OCI-LY7 (cell line): Measurements from ENCODE around the gene IP6K2. TPM values are rescaled to one million over a fixed set of nuclear protein-coding genes. Genes with fewer than 3 reads are reported as not detected.

Source experiments
- BruUV-seq: library from RNA; stranded (reverse); fragments of 400-500 nt; replicated peaks from 2 replicates; lab custom pipeline; 2021; lab: Mats Ljungman, UMichigan
- CTCF ChIA-PET: fragments of 300-600 bp; sonication (Branson Sonifier 250); formaldehyde crosslinking; loops from one replicate; lab custom pipeline; 2022; ENCODE audit warnings: antibody characterized with exemption; ENCODE audit not compliant: unreplicated experiment; lab: Charles Lee
- POLR2A ChIA-PET: fragments of 300-600 bp; sonication (Branson Sonifier 250); formaldehyde crosslinking; loops from one replicate; lab custom pipeline; 2022; ENCODE audit warnings: antibody characterized with exemption; lab: Charles Lee
- DNase-seq: peaks from one replicate; pipeline ENCODE4 v3.0.0-alpha.2; 2015; ENCODE audit warnings: low spot score
- H2AFZ ChIP-seq: fragments of 200-600 bp; sonication (generic), shearing (Covaris generic); 2 replicates; pipeline ENCODE4 v1.6.1; 2014; ENCODE audit warnings: mild to moderate bottlenecking, antibody characterized with exemption, low read length, moderate library complexity
- H3K27ac ChIP-seq: fragments of 200-600 bp; sonication (generic); 2 replicates; pipeline ENCODE4 v1.5.1; 2014; ENCODE audit warnings: mixed run types, low read depth, mild to moderate bottlenecking, moderate library complexity, low read length, inconsistent platforms; ENCODE audit not compliant: poor library complexity, severe bottlenecking
- H3K36me3 ChIP-seq: fragments of 200-600 bp; sonication (generic); 2 replicates; pipeline ENCODE4 v1.6.1; 2014; ENCODE audit warnings: mild to moderate bottlenecking, antibody characterized with exemption, low read length, moderate library complexity, mixed read lengths; ENCODE audit not compliant: insufficient read depth
- H3K4me1 ChIP-seq: fragments of 200-600 bp; sonication (generic); 2 replicates; pipeline ENCODE4 v1.5.1; 2014; ENCODE audit warnings: mild to moderate bottlenecking, low read length; ENCODE audit not compliant: insufficient read depth, poor library complexity, severe bottlenecking
- H3K4me2 ChIP-seq: fragments of 200-600 bp; sonication (generic); 2 replicates; pipeline ENCODE4 v1.6.1; 2014; ENCODE audit warnings: mild to moderate bottlenecking, low read length
- H3K4me3 ChIP-seq: fragments of 200-600 bp; sonication (generic); 2 replicates; pipeline ENCODE4 v1.5.1; 2014; ENCODE audit warnings: mild to moderate bottlenecking, low read depth, low read length; ENCODE audit not compliant: poor library complexity, severe bottlenecking
- H3K79me2 ChIP-seq: fragments of 200-600 bp; sonication (generic); 2 replicates; pipeline ENCODE4 v1.6.1; 2016; ENCODE audit warnings: low read depth, mild to moderate bottlenecking, low read length, moderate library complexity, mixed read lengths; ENCODE audit not compliant: insufficient read depth
- H3K9me2 ChIP-seq: fragments of 200-600 bp; sonication (generic); 2 replicates; pipeline ENCODE4 v1.6.1; 2016; ENCODE audit warnings: mild to moderate bottlenecking, low read length, mixed read lengths; ENCODE audit not compliant: insufficient read depth
- H3K9me3 ChIP-seq: fragments of 200-600 bp; sonication (generic); 2 replicates; pipeline ENCODE4 v1.6.1; 2014; ENCODE audit warnings: mild to moderate bottlenecking, mixed run types, low read length, mixed read lengths
- H4K20me1 ChIP-seq: fragments of 200-600 bp; sonication (generic); 2 replicates; pipeline ENCODE4 v1.6.1; 2014; ENCODE audit warnings: mild to moderate bottlenecking, antibody characterized with exemption, low read length, moderate library complexity, mixed read lengths; ENCODE audit not compliant: insufficient read depth
- EZH2phosphoT487 ChIP-seq: fragments of 200-600 bp; sonication (generic); IDR thresholded peaks from 2 replicates; pipeline ENCODE4 v1.6.1; 2018; ENCODE audit warnings: low read depth, borderline replicate concordance, mild to moderate bottlenecking, mixed run types, antibody characterized with exemption, low read length, moderate library complexity, mixed read lengths
- intact Hi-C: fragments of 100-400 bp; cut with micrococcal nuclease; formaldehyde crosslinking; loops from one replicate; pipeline ENCODE4 v1.10.0; 2022; ENCODE audit not compliant: unreplicated experiment
- total RNA-seq, 2 experiments: library from RNA; depleted of rRNA in 1 of 2; stranded (reverse); fragments of >200 nt in 1 of 2; shearing (Covaris generic) in 1 of 2; gene quantifications; 2 replicates each; pipeline ENCODE4 v1.2.3, GENCODE V29; 2014 to 2022
- TF ChIP-seq, protein P1 (sequence below): fragments of 200-600 bp; sonication (generic); conservative IDR thresholded peaks from 2 replicates; pipeline ENCODE4 v1.5.1; 2014; ENCODE audit warnings: mild to moderate bottlenecking, antibody characterized with exemption, low read length, moderate library complexity, mixed read lengths

Gene IP6K2
- total RNA-seq, 2 experiments from 2014 or later, result 77.0 to 92.7 TPM

DNA sequence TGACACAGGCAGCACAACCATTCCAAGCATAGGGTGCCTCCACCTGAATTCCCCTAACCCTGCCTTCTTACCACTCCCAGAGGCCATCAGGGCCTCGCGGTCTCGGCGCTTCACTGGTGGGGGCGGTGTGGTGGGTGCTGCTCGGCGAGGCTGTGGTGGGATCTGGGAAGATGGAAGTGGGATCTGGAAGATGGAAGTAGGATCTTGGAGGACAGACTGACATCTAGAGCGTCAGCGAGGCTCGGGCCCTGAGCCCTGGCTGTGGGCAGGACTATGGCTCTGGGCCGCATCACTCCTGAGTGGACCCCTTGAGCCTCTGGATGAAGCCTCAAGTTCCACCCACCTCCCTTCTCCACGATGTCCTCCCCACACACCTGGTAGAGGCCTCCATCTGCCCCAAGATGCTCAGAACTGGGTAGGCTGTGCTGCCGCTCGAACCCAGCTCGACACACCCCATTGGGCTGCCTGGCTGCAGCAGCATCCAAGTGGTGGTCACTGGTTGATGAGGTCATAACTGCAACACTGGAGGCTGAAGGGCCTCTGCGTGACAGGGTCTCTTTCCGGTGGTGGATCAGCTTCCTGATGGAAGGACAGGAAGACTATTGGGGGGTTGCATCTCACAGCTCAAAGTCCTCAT, 34.9 kb downstream of the IP6K2 start:
- Histone ChIP-seq H3K27ac (no peak overlapping the region), H3K4me1 (peaks cover 42% of the 10 kb centered on the region), H3K4me2 (no peak overlapping the region), H3K36me3 (peaks cover 52% of the 10 kb centered on the region), H3K9me3 (no peaks in the 10 kb centered on the region), H2AFZ (no peak overlapping the region), H4K20me1 (no peaks in the 10 kb centered on the region), H3K4me3 (no peak overlapping the region), H3K9me2 (no peaks in the 10 kb centered on the region), H3K79me2 (peaks cover 7% of the 10 kb centered on the region; the same call in 1 of the 2 replicates)
- DNase-seq, result no peak
- intact Hi-C loops, result no loop called here
- BruUV-seq, result no TSS peak
- TF ChIP-seq, protein P1, sequence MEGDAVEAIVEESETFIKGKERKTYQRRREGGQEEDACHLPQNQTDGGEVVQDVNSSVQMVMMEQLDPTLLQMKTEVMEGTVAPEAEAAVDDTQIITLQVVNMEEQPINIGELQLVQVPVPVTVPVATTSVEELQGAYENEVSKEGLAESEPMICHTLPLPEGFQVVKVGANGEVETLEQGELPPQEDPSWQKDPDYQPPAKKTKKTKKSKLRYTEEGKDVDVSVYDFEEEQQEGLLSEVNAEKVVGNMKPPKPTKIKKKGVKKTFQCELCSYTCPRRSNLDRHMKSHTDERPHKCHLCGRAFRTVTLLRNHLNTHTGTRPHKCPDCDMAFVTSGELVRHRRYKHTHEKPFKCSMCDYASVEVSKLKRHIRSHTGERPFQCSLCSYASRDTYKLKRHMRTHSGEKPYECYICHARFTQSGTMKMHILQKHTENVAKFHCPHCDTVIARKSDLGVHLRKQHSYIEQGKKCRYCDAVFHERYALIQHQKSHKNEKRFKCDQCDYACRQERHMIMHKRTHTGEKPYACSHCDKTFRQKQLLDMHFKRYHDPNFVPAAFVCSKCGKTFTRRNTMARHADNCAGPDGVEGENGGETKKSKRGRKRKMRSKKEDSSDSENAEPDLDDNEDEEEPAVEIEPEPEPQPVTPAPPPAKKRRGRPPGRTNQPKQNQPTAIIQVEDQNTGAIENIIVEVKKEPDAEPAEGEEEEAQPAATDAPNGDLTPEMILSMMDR, result no peak
- TF ChIP-seq EZH2phosphoT487, result no peak
- ChIA-PET POLR2A (interaction anchor here (0.5 to 1.0 kb wide), 2 partner anchors 19 to 22 kb away, joined by 3 read pairs; partner anchors contain the start of gene CELSR3), CTCF (no interaction called here)

DNA sequence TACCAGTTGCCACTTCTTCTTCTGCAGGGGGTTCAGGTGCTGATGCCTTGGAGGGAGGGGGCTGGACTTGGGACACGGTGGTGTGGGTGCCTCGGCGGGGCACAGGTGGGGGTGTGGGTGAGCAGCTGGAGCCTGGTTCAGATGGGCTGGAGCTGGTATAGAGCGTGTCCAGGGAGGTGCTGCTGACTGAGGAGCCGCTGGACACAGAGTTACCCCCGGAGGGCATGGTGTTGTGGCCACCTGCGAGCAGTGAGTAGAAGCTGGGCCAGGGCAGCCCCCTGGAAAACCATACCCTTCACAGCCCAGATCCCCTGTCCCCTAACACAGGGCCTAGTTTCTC, 35.5 kb downstream of the IP6K2 start:
- H3K4me2 ChIP-seq, result no peak overlapping the region
- peaks cover 7% of the 10 kb centered on the region; the same call in 1 of the 2 replicates for H3K79me2 ChIP-seq
- ChIA-PET POLR2A (interaction anchor here (0.5 to 1.0 kb wide), 4 partner anchors 13 to 67 kb away, joined by 3 to 7 read pairs (median 4); partner anchors contain the start of gene CELSR3), CTCF (no interaction called here)
- no peak overlapping the region for H3K27ac ChIP-seq
- TF ChIP-seq, protein P1, result no peak
- TF ChIP-seq EZH2phosphoT487, result no peak
- no peaks in the 10 kb centered on the region for H4K20me1 ChIP-seq
- peaks cover 36% of the 10 kb centered on the region for H3K4me1 ChIP-seq
- H3K9me2 ChIP-seq, result no peaks in the 10 kb centered on the region
- intact Hi-C loops, result no loop called here
- no peak overlapping the region for H3K4me3 ChIP-seq
- H3K36me3 ChIP-seq, result peaks cover 49% of the 10 kb centered on the region
- no peak overlapping the region for H2AFZ ChIP-seq
- no peak for DNase-seq
- H3K9me3 ChIP-seq, result no peaks in the 10 kb centered on the region
- BruUV-seq, result no TSS peak
